Stimulated activated CD4-positive, alpha-beta T cell treated with anti-CD3 and anti-CD28 coated beads, TNF-alpha, amount 100 ng/mL, for 4 hours (primary cell): ENCODE results near the gene ZDHHC3.
"Not testable (repeated sequence)": the region's sequence is repeated elsewhere in the genome, so short reads cannot be mapped to it uniquely, and the experiment has no call there.

Experiments
- DNase-seq, 3 experiments: peaks; one replicate each; pipeline ENCODE4 v3.0.0-alpha.2; 2020; ENCODE audit warnings: low read depth in 3 of 3

ZDHHC3 gene

DNA sequence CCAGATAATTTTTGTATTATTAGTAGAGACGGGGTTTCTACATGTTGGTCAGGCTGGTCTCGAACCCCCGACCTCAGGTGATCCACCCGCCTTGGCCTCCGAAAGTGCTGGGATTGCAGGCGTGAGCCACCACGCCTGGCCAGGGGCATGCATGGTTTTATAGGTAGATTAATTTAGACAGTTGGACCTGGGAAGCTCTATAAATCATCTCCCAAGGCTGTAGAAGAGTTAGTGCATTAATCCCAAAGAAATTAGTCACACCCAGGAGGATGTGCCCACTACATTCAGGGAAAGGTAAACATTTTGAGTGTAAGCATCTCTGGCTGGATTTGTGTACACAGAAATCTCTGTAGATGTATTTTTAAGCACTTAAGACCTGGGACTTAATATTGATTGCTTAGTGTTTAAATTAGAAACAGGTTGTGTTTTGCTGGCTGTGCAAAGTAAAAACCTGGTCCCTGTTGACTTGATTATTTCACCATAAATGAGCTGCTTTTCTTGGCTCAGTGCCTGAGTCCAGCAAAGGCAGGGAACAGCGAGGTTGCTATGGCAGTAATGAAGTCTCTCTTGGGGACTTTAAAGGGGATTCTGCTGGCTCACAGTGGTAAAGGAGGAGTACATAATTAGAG is 19.3 kb upstream of the ZDHHC3 start:
- no peak for DNase-seq

DNA sequence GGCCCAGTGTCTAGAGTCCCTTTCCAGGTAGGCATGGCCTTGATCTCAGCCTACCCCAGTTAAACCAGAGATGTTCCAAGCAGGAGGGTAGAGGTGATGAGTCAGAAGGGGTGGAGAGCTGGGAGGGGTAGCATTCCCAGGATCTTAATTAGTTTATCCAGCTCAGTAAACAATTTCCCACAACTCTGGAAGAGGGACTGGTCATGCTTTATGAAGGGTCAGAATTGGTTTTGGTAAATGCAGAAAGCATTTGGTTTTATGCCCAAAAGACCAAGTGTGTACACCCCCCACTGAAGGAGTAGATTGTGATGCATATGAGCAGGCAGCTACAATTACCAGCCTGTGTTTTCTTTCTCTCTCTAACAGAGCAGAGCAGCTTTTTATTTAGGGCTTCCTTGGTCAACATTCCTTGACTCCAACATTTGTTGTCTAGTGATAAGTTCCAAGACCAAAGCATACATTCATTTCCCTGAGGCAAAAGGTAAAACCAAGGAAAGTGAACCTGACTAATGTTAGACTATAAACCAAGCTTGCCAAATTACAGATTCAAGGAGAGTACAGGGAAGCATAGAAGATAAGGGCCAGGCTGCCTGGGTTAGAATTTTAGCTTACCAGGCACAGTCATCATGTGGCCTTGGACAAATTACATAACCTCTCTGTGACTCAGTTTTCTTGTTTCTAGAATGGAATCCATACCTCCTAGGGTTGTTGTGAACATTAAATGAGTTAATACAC is 17.7 kb upstream of the ZDHHC3 start:
- no peak for DNase-seq

DNA sequence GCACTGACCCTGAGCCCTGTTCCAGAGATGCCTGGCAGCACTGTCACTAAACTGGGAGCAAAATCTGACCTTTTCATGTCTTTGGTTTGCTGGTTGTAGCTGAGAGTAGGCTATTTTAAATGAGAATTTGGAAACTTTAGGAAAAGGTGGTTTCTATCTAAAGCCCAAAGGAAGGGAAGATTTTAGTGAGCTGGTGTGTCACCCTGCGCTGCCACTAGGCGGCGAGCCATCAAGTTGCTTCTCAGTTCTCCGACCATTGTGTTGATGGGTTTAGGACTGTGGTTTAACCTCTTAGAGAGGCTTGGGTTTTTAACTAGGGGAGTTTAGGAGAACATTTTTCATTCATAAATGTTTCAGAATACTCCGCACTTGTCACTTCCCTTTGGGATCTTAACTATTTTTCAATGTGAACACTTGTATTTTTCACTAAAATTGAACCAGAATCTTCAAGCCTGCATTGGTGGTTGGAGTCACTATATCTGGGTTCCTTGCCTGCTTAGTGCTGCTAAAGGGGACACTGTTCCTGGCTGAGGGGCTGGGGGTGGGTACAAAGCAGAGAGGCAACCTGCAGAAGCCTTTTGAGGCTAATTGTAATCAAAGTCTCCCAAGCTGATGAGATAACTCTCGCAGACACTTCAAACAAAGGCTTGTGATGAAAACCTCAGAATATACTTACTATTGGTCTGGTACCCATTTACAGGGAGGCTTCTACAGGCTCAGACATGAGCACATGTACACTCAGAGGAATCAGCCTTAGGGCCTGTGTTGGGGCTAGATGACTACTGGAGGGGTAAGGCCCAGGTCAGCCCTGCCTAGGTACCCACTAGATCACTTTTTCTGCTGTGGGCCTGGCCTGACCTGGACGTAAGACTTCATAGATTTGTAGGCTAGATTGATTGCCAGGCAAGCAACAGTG is 16.8 kb upstream of the ZDHHC3 start:
- no peak for DNase-seq

DNA sequence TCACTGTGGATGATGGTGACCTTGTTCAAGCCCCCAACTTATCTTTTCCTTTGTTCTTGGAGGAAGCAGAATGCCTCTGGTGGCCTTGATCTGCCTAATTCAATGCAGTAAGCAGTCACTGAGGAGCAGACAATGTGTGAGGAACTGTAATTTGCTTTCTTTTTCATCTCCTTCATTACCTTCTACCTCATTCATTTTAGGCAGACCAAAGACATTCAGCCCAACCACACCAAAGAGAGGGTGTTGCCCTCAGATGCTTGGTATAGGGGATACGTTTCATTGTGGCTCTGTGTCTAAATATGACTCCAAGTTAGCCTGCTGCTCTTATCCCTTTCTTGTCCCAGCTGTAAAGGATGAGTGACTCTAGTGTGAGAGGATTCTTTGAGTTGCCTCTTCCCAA is 15.4 kb upstream of the ZDHHC3 start:
- no peak for DNase-seq

DNA sequence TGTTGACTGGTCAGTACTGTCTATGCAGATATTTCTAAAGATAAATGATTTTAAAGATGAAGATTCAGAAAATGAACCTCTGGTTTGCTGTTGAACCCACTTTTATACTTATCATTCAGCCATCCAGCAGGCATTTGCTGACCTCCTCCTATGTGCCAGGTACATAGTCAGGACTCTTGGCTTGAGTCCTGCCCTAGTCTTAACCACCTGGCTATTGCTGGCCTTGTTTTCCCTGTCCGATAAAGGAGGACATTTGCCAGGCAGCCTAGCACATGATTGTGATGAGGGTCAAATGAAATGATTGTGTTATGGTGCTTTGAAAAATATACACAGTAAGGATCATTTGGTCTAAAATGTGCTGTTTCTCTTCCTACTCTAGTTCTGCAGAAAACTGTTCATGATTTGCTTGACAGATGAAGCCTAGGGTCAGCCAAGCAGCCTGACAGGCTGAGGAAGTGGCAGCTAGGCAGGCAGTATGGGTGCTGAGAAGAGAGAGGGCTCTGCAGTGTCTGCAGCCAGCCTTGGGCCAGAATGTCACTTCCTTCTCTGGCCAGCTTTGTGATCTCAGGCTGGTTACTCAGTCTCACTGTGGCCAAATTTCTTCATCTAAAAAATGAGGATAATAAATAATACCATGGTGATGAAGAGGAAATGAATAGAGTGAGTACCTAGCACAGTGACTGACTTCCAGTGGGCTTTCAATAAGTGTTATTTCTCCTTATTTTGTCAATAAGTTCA is 13.8 kb upstream of the ZDHHC3 start:
- no peak for DNase-seq

DNA sequence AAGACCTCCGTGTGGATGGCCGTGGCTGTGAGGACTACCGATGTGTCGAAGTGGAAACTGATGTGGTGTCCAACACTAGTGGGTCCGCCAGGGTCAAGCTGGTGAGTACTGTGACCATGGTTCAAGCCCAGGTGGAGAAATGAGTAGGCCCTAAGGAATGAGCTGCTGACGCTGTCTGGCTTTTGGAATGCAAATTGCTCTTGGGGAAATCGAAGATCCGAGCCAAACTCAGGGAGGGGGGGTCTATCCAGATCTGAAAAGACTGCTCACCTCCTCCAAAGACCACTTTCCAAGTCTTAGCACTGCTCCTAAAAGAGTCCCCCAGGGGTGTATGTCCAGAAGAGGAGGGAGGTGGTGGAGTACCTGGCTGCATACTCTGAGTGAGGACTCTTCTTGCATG is 13.2 kb upstream of the ZDHHC3 start:
- no peak for DNase-seq

DNA sequence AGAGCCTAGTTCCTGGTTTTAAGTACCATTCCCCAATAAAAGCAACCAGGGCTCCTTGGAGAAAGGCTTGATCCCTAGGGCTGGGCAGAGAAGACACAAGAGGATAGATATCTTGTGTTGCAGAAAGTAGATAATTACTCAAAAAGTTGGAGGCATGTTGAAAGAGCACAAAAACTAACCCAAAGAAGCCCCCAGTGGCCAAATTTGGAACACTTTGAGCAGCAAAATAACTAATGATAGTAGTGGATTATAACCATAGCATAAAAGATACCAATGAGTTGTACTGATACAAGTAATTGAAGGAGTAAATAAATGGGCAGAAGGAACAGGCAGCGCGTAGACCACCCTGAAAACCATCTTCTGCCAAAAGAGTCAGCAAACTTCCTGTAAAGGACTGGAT is 12.1 kb upstream of the ZDHHC3 start:
- DNase-seq: no peak

DNA sequence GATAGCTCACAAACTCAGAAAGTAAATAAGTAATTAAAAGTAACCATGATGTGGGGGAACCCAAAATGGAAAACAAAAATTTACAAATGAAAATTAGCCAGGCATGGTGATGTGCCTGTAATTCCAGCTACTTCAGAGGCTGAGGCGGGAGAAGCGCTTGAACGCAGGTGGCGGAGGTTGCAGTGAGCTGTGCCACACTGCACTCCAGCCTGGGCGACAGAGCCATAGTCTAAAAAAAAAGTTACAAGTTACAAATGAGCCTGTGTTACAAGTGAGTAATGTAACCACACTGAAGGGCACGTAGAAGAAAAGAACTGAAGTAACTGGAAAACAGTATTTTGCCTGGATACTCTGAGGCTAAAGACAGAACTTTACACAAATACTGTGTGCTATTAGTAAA is 11.4 kb upstream of the ZDHHC3 start:
- DNase-seq: no peak

DNA sequence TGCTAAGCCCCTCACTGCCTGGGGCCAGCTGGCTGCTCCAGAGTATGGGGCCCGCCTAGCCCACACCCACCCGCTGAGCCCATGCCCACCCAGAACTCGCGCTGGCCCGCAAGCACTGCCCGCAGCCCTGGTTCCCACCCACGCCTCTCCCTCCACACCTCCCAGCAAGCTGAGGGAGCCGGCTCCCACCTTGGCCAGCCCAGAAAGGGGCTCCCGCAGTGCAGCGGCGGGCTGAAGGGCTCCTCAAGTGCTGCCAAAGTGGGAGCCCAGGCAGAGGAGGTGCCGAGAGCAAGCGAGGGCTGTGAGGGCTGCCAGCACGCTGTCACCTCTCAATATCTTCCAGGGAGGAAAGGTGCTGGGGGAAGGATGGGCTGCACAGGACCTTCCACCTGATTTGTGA is 10.4 kb upstream of the ZDHHC3 start:
- DNase-seq: not testable (repeated sequence)

DNA sequence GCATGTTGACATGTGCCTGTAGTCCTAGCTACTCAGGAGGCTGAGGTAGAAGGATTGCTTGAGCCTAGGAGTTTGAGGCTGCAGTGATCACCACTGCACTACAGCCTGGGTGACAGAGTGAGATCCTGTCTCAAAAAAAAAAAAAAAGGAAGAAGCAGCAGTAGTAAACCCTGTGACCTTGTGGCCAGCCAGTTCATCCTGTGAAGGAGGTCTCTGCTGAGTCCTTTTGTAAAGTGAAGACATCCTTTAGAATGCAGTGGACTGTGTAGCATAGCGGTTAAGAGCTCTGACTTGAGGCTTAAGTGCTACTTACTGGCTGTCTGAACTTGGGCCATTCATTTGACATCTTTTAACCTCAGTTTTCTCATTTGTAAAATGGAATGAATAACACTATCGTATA is 8.4 kb upstream of the ZDHHC3 start:
- no peak for DNase-seq

DNA sequence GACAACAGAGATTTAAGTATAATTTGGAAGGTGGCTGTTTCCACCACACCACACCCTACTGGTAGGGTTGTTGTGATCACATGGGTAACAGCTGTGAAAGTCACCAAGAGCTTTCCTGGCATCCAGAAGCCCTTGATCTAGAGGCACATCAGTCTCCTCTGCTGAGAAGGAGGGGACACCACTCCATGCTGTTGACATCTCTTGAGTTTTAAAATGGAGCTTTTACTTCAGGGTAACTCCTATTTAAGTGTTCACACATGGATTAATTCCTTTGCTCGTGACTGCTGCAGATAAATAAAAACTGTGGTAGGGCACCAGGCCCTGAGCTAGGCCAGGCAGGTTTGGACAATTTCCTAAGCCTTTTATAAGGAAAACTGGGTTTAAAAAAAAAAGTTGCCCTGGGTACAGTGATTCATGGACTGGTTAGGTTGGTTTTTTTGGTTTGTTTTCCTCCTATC is 7.5 kb upstream of the ZDHHC3 start:
- no peak for DNase-seq

DNA sequence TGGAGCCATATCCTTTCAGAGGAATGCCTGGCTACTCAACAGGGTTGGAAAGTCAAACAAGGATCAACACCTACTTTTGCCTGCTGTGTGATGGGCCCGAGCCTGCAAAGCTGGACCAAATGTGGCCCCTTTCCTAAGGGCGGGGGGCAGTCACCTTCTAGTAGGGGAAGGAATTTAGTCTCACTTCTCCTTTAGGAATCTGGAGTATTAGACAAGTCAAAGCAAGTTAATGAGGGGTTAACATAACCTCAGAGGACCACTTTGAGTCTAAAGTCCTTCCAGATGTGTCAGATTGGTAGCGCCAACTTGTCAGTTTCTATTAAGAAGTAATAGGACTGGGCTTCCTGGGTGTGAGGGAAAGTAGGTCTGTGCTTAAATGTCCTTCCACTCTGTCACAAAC is 6.8 kb upstream of the ZDHHC3 start:
- DNase-seq: no peak

DNA sequence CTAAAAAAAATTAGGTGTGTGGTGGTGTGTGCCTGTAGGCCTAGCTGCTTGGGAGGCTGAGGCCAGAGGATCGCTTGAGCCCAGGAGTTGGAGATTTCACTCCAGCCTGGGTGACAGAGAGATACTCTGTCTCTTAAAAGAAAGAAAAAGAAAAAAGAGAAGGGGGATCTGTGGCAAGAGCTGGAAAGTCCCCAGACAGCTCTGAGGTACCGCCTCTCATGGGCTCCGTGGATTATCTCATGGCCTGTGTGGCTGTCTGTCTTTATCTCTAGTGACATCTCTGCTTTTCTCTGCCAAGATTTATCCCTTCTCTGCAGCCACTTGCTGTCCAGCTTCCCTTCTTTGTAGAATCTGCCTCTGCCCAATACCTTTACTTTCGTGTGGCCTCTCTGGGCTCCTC is 5.8 kb upstream of the ZDHHC3 start:
- DNase-seq: no peak

DNA sequence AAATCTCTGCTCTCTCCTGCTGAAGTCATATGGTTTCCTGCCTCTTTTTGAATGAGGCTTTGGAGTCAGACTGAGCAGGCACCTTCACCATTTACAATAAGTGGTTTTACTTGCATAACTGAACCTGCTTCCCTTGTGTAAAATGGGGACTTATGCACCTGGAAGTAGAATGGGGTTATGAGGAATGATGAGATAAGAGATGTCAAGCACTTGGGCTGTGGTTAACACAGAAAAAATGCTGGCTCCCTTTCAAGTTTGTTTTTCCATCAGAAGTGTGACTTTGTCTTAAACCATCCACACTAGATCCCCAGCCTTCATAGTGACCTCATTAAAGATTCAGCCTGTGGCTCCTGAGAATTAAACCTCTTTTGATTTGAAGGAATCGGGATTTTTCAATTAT is 5.2 kb upstream of the ZDHHC3 start:
- no peak for DNase-seq

DNA sequence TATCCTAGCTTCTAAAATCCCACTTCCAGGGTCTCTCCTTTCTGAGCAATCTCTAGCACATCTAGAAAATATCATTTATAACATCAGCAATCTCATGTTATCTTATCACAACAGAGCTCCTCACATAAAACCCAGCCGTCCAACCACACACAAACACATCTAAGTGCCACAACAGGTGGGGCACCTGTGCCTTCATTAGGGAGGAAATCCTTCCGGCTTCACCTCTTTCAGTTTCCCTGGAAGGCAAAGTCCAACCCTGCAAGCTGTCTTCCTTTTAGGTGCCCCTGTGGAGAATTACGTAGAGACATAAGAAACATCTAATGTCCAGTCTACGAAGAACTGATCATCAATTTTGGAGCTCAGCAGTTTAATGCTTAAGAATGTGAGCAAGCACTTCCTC is 1.6 kb downstream of the ZDHHC3 start:
- DNase-seq: no peak

DNA sequence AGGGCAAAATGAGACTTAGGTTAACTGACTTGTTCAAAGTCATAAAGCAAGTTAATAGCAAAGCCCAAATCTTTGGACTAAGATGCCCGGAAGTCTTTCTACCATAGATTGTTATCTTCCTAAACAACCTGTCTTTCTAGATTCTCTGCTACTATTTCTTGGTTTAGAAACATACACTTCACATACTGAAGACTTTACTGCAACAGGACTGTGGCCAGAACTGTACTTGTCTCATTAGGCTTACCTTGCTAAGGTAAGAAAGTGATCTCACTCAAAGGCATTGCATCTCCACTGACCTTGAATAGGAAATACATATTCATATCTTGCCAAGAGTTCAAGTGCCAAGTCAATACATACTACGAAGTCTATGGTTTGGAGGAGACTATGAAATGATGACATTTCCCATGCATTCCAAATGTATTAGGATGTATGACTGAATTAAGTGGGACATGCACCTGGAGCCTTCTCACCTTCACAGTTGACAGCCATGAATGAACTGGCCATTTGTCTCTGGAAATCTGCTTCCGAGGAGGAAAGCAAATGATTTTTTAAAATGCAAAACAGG is 5.0 kb downstream of the ZDHHC3 start:
- DNase-seq: no peak

DNA sequence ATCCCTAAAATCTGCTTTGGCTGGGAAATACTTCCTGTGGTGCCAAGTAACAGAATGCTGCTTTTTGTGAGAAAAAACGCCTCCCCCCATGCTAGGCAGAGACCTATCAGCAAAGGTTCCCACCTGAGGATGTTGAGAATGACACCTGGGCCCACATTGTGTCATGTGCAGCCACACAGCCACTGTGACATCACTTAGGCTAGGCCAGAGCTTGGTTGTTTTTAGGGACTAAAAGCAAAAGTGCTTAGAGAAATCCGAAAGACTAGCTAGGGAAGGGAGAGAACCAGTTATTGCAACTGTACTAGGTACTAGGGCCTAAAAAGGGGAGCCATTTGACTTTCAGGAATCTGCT is 6.2 kb downstream of the ZDHHC3 start:
- DNase-seq: no peak

DNA sequence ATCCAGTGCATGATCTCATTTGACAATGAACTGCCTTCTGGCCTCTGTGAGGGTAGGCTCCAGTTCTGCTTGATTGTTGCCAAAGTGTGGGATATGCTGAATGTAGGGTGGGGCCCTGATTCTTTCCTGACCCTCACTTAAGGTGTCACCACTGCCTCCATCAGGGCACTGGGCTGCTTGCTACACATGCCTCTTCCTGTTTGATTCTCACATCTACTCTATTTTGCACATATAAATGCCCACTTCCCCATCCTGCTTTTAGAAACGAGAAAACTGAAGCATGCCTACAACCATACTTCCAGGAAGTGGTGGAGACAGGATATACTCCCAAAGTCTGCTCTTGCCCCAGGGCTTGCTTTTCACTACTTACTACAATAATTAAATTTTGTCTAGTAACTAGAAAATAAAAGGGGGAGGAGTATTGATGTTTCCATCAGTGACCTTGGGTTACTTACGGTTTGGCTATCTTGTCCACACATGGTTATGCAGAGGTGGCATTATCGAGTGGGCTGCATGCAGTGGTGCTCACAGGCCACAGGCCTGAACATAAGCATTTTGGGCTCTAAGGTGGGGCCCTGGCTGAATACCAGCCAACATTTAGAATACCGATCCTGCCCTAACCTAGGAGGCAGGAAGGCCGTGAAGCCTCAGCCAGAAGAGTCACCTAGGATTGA is 6.7 kb downstream of the ZDHHC3 start:
- DNase-seq: no peak

DNA sequence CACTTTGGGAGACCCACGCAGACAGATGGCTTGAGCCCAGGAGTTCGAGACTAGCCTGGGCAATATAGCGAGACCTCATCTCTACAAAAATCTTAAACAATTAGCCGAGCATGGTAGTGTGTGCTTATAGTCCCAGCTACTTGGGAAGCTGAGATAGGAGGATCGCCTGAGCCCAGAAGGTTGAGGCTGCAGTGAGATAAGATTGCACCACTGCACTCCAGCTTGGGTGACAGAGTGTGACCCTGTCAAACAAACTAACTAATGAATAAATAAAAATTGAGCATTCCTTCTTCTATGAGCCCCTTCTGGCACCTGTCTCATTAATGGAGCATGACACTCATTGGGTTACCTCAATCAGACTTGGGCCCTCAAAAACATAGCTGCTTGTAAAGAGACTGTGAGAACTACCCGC is 7.5 kb downstream of the ZDHHC3 start:
- no peak for DNase-seq

DNA sequence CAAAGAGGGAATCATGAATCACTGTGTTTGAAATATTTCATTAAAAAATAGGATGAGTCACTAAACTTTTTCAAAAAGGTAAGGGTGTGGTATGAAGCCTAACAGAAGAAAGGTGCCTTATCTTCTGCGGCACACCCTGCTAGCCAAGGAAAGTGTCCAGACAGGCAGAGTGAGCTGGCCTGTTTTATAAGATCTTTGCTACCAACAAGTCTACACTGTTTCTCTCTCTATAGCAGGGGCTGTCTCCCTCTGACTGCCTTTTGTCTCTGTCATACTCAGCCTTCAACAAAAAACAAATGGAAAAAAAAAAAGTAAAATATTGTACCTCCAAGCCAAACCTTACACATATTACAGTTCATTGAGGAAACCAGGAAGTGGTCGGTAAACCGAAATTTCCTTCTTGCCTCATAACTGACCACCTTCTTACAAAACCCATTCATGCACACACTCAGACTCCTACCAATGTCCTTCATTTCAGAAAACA is 9.1 kb downstream of the ZDHHC3 start:
- no peak for DNase-seq

DNA sequence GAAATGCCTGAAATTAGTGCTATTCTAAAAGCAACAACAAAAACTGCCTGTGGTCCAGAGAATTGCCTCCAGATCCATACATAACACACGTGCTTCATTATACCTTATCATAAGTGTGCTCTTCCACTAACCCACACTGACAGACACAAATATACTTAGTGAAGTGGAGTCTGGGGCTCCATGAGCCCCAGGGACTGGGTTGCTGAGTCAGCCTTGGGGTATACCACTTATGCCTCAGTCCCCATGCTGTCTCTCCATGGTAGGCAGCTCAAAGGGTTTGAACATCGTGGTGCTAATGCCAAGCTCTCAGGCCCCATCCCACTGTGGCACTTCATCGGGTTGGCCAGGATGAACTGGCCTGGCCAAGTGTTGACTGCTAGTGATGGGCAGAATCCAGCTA is 10.8 kb downstream of the ZDHHC3 start:
- no peak for DNase-seq
